Measurements from ENCODE around the gene MRC1. TPM values are rescaled to one million over a fixed set of nuclear protein-coding genes. Genes with fewer than 3 reads are reported as not detected.

Gene MRC1
- total RNA-seq, 1 donor from 2014 or later = 18.9 TPM

GRCh38 chr10:17768957-17769356, 40.2 kb upstream of the MRC1 start:
- Histone ChIP-seq H3K27ac (replicated peaks) (no peak overlapping the region), H3K27me3 (ENCODE audit: low read depth) (no peaks in the 10 kb centered on the region), H3K9me3 (replicated peaks) (peaks cover 10% of the 10 kb centered on the region), H3K36me3 (no peaks in the 10 kb centered on the region), H3K4me3 (no peak overlapping the region), H3K4me1 (no peaks in the 10 kb centered on the region)
- TF ChIP-seq CTCF (IDR thresholded peaks at IDR 0.05; ENCODE audit: borderline replicate concordance) = no peak
- intact Hi-C loops (cut with micrococcal nuclease) = no loop called here
- DNase-seq = no peak

DNA sequence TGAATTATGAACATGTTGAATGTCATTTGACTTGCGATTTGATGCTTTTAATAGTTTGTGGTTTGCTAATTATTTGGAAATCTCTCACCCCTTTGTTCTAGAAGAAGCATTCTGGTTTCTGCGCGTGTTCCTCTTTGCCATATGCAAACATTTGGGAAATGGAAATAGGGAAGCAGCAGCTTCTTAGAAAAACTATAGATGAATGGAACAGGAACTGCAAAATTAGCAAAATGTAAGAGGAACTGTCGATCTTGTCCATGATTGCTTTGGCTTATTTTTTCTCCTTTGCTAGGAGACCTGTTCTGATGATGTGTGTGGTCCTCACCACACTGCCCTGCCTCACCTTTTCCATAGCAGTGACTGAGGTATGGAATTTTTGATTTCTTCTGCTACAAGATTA, 38.1 kb upstream of the MRC1 start:
- Histone ChIP-seq H3K27ac (replicated peaks) (no peak overlapping the region), H3K4me1 (no peaks in the 10 kb centered on the region), H3K36me3 (no peaks in the 10 kb centered on the region), H3K27me3 (ENCODE audit: low read depth) (no peaks in the 10 kb centered on the region), H3K4me3 (no peak overlapping the region), H3K9me3 (replicated peaks) (peaks cover 6% of the 10 kb centered on the region)
- DNase-seq = no peak
- TF ChIP-seq CTCF (IDR thresholded peaks at IDR 0.05; ENCODE audit: borderline replicate concordance) = no peak
- intact Hi-C loops (cut with micrococcal nuclease) = no loop called here

- no peaks in the 10 kb centered on the region for H3K36me3 ChIP-seq
- no peak for TF ChIP-seq CTCF (IDR thresholded peaks at IDR 0.05; ENCODE audit: borderline replicate concordance)
- no peaks in the 10 kb centered on the region for H3K9me3 ChIP-seq (replicated peaks)
- no peak overlapping the region for H3K27ac ChIP-seq (replicated peaks)
- no peak for DNase-seq
- intact Hi-C loops (cut with micrococcal nuclease) = no loop called here
- H3K4me1 ChIP-seq = peaks cover 11% of the 10 kb centered on the region
- H3K27me3 ChIP-seq (ENCODE audit: low read depth) = no peaks in the 10 kb centered on the region
- H3K4me3 ChIP-seq = no peak overlapping the region
Measured at GRCh38 chr10:17779784-17780183, 29.4 kb upstream of the MRC1 start.

DNA sequence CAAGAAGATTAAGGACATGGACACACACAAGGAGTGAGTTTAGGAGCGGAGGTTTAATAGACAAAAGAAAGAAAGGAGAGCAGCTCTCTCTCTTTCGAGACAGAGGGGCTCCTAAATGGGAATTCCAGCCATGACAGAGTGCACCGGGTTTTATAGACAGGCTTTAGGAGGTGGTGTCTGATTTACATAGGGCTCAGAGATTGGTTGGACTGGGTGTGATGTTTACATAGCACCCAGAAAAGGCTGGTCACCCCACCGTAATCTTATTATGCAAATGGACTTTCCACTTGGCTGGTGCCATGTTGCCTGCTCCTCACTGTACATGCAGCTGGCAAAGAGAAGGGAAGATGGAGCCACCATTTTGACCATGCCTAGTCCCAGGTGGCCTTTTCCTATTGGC, 28.4 kb upstream of the MRC1 start:
- H3K27ac ChIP-seq (replicated peaks) = no peak overlapping the region
- intact Hi-C loops (cut with micrococcal nuclease) = no loop called here
- no peak overlapping the region for H3K4me3 ChIP-seq
- no peaks in the 10 kb centered on the region for H3K27me3 ChIP-seq (ENCODE audit: low read depth)
- peaks cover 11% of the 10 kb centered on the region for H3K4me1 ChIP-seq
- no peak for TF ChIP-seq CTCF (IDR thresholded peaks at IDR 0.05; ENCODE audit: borderline replicate concordance)
- no peak for DNase-seq
- H3K9me3 ChIP-seq (replicated peaks) = no peaks in the 10 kb centered on the region
- H3K36me3 ChIP-seq = no peaks in the 10 kb centered on the region

DNA sequence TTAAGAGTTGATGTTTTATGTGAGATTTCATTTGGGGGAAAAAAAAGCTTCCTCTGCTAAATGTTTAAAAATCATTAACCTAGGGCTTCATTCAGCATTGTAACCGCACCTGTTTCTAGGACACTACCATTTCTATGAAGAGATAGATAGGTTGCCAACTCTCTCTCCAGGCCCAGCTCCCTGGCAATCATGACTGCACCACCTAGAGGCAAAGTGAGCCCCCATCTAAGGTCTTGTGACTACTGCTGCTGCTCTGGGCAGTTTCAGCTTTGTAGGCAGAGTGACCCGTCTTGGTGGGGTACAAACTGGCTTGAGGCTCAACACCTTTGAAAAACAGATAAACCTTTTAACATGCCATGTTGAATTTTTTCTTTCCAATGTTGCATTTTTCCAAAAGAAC, 27.3 kb upstream of the MRC1 start:
- H3K4me3 ChIP-seq = no peak overlapping the region
- H3K4me1 ChIP-seq = peaks cover 11% of the 10 kb centered on the region
- no peak for TF ChIP-seq CTCF (IDR thresholded peaks at IDR 0.05; ENCODE audit: borderline replicate concordance)
- no peaks in the 10 kb centered on the region for H3K27me3 ChIP-seq (ENCODE audit: low read depth)
- no peak overlapping the region for H3K27ac ChIP-seq (replicated peaks)
- H3K9me3 ChIP-seq (replicated peaks) = no peaks in the 10 kb centered on the region
- H3K36me3 ChIP-seq = no peaks in the 10 kb centered on the region
- no peak for DNase-seq
- intact Hi-C loops (cut with micrococcal nuclease) = no loop called here
